Psoas muscle (tissue), 8 donors: ENCODE measurements around the gene JMJD1C. TPM values are rescaled to one million over a fixed set of nuclear protein-coding genes. Genes with fewer than 3 reads are reported as not detected.

ENCODE experiments used
- ATAC-seq, 4 donors: fragments of 200-7000 bp; cut with Tn5 transposase; one replicate each; pipeline ENCODE4 v1.9.1; 2020; ENCODE audit warnings: moderate library complexity in 3 of 4, mild to moderate bottlenecking in 2 of 4
- DNase-seq, 2 donors: peaks; one replicate each; pipeline ENCODE4 v3.0.0-alpha.2; 2020
- H3K27ac ChIP-seq: fragments of 200-600 bp; one replicate; pipeline ENCODE4 v1.8.0; 2022
- H3K27me3 ChIP-seq, 3 donors: fragments of 200-600 bp in 1 of 3; one replicate each; pipeline versions ENCODE4 v1.6.1 to v1.8.0; 2013 to 2022; ENCODE audit warnings: low read length in 2 of 3, mild to moderate bottlenecking in 2 of 3, moderate library complexity in 1 of 3; ENCODE audit not compliant: insufficient read depth in 3 of 3
- H3K36me3 ChIP-seq, 2 donors: fragments of 200-600 bp in 1 of 2; one replicate each; pipeline versions ENCODE4 v1.6.1 to v1.8.0; 2013 to 2022; ENCODE audit warnings: low read depth in 1 of 2, mild to moderate bottlenecking in 1 of 2, moderate library complexity in 1 of 2; ENCODE audit not compliant: insufficient read depth in 1 of 2
- H3K4me1 ChIP-seq: fragments of 200-600 bp; one replicate; pipeline ENCODE4 v1.8.0; 2022
- H3K4me3 ChIP-seq: fragments of 200-600 bp; one replicate; pipeline ENCODE4 v1.8.0; 2022; ENCODE audit warnings: mild to moderate bottlenecking
- H3K9me3 ChIP-seq: fragments of 200-600 bp; one replicate; pipeline ENCODE4 v1.8.0; 2022
- WGBS, 3 donors: extraction: QIAGEN DNeasy Blood & Tissue Kit; methylation state at CpG; one replicate each; pipeline versions ENCODE4 v1.1.6 to v1.1.7; 2013; 5-methylcytosine and 5-hydroxymethylcytosine counted together
- intact Hi-C, 2 donors: fragments of 100-400 bp; cut with DNase I; formaldehyde crosslinking; loops; one replicate each; pipeline versions ENCODE4 v1.11.0 to v1.14.2; 2022
- polyA plus RNA-seq, 3 donors: library from polyadenylated mRNA; stranded (reverse); fragments of 200-250 nt; gene quantifications; one replicate each; pipeline ENCODE4 v1.2.3, GENCODE V29; 2013
- total RNA-seq, 4 donors: library from RNA; stranded (reverse); fragmentation: NEBNext Ultra II Directional in 2 of 4; extraction: Animal tissue kit (Norgen Biotek cat#: 25700) in 2 of 4; gene quantifications; one replicate each; pipeline versions ENCODE4 v1.2.1 to v1.2.4, GENCODE V29; 2021 to 2023
- TF ChIP-seq, protein P1 (sequence below): fragments of 200-600 bp; IDR thresholded peaks from one replicate; pipeline ENCODE4 v1.8.0; 2022; ENCODE audit warnings: antibody characterized with exemption
- donor health status: healthy with polysubstance abuse.
- donor health status: DM: no; HTN: no; CAD: no; lungs with moderate emphysema.
- donor health status: Bipolar disorder and iron deficiency.
- donor health status: healthy.
- donor health status: DM: yes; HTN: yes; CAD: no.
- donor health status: DM: no; HTN: no; CAD: no.
- donor health status: DM: no; HTN: no; CAD: no.
- donor health status: DM: yes; HTN: yes; CAD: no.

The JMJD1C gene
- total and polyA plus RNA-seq, 7 donors, result 17.5 to 74.4 (median 28.8) TPM

GRCh38 chr10:63173468-63174232 lies 292.1 kb downstream of the JMJD1C start:
- peaks cover 3 to 92% of the 10 kb centered on the region in 2 donors for H3K36me3 ChIP-seq
- no peaks in the 10 kb centered on the region for H3K9me3 ChIP-seq
- ATAC-seq, result no peak
- no peak overlapping the region for H3K4me3 ChIP-seq
- H3K27ac ChIP-seq, result no peak overlapping the region
- intact Hi-C loops, result no loop called here
- DNase-seq, result no peak
- no peaks in the 10 kb centered on the region for H3K27me3 ChIP-seq
- WGBS, 3 donors, result 98 to 100% (median 100%) methylated on average over 1 of the region's 1 CpG
- H3K4me1 ChIP-seq, result no peaks in the 10 kb centered on the region
- TF ChIP-seq, protein P1, sequence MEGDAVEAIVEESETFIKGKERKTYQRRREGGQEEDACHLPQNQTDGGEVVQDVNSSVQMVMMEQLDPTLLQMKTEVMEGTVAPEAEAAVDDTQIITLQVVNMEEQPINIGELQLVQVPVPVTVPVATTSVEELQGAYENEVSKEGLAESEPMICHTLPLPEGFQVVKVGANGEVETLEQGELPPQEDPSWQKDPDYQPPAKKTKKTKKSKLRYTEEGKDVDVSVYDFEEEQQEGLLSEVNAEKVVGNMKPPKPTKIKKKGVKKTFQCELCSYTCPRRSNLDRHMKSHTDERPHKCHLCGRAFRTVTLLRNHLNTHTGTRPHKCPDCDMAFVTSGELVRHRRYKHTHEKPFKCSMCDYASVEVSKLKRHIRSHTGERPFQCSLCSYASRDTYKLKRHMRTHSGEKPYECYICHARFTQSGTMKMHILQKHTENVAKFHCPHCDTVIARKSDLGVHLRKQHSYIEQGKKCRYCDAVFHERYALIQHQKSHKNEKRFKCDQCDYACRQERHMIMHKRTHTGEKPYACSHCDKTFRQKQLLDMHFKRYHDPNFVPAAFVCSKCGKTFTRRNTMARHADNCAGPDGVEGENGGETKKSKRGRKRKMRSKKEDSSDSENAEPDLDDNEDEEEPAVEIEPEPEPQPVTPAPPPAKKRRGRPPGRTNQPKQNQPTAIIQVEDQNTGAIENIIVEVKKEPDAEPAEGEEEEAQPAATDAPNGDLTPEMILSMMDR, result no peak

- no peak for ATAC-seq
Measured at GRCh38 chr10:63171926-63172325, 293.9 kb downstream of the JMJD1C start.

GRCh38 chr10:63171255-63171855 lies 294.4 kb downstream of the JMJD1C start:
- H3K4me3 ChIP-seq, result no peak overlapping the region
- peaks cover 7 to 88% of the 10 kb centered on the region in 2 donors for H3K36me3 ChIP-seq
- 55 to 97% (median 77%) methylated on average over 1 of the region's 1 CpG for WGBS, 3 donors
- no peaks in the 10 kb centered on the region for H3K27me3 ChIP-seq
- intact Hi-C loops, result no loop called here
- H3K9me3 ChIP-seq, result no peaks in the 10 kb centered on the region
- no peak overlapping the region for H3K27ac ChIP-seq
- no peak for DNase-seq
- no peak for ATAC-seq
- TF ChIP-seq, protein P1, result no peak
- peaks cover 12% of the 10 kb centered on the region for H3K4me1 ChIP-seq

More at GRCh38 chr10:63171926-63172325, 293.9 kb downstream of the JMJD1C start:
- intact Hi-C loops, result no loop called here
- WGBS, 3 donors, result 81 to 85% (median 83%) methylated on average over 1 of the region's 1 CpG
- no peaks in the 10 kb centered on the region for H3K9me3 ChIP-seq
- TF ChIP-seq, protein P1, result no peak
- H3K4me1 ChIP-seq, result peaks cover 12% of the 10 kb centered on the region
- no peaks in the 10 kb centered on the region for H3K27me3 ChIP-seq
- peaks cover 7 to 92% of the 10 kb centered on the region in 2 donors for H3K36me3 ChIP-seq
- H3K27ac ChIP-seq, result no peak overlapping the region
- no peak for DNase-seq
- H3K4me3 ChIP-seq, result no peak overlapping the region

DNA sequence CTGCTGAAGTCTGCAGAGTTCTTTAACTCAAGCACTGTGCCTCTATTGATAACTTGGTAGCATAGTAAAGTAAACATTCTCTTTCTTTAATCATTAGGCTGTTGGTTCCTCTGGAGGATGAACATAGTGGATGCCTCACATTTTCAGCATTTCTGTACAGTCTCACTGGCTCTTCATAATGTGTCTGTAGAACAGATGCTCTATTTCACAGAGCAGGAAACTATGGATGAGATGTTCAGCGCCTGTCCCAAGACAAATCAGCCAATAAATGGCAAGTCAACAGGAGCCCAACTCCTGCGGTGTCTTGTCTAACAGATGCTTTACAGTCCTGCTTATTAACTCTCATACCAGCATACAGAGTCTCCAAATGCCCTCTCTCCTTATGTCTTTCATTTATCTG lies 296.2 kb downstream of the JMJD1C start:
- 73 to 86% (median 75%) methylated on average over 2 of the region's 2 CpGs for WGBS, 3 donors
- TF ChIP-seq, protein P1, result no peak

More for the DNA sequence above, 296.2 kb downstream of the JMJD1C start:
- Histone ChIP-seq H3K4me1 (peaks cover 12% of the 10 kb centered on the region), H3K9me3 (no peaks in the 10 kb centered on the region), H3K27ac (no peak overlapping the region), H3K4me3 (no peak overlapping the region), H3K36me3 (peaks cover 7 to 87% of the 10 kb centered on the region in 2 donors), H3K27me3 (no peaks in the 10 kb centered on the region)
- intact Hi-C loops, result loop anchor here (5.0 to 10.0 kb wide), 3 partner anchors 458 to 645 kb away; no protein-coding TSS in a partner anchor
- no peak for ATAC-seq
- no peak for DNase-seq
